M059J (cell line): ENCODE measurements around the gene MED10. TPM values are rescaled to one million over a fixed set of nuclear protein-coding genes. Genes with fewer than 3 reads are reported as not detected.
A peak's percentile ranks its signal among the peaks of the same experiment; 100 is the strongest.

Experiments used
- DNase-seq: peaks from one replicate; pipeline ENCODE4 v3.0.0-alpha.2; 2012; ENCODE audit warnings: low read depth
- total RNA-seq: library from RNA; depleted of rRNA; stranded (reverse); fragments of >200 nt; shearing (Covaris generic); gene quantifications from 2 replicates; pipeline ENCODE4 v1.2.3, GENCODE V29; 2014; rRNA removed

Gene MED10
- total RNA-seq, 1 experiment from 2014 or later, result 12.8 TPM

GRCh38 chr5:6350277-6351090 is 27.9 kb downstream of the MED10 start:
- no peak for DNase-seq

DNA sequence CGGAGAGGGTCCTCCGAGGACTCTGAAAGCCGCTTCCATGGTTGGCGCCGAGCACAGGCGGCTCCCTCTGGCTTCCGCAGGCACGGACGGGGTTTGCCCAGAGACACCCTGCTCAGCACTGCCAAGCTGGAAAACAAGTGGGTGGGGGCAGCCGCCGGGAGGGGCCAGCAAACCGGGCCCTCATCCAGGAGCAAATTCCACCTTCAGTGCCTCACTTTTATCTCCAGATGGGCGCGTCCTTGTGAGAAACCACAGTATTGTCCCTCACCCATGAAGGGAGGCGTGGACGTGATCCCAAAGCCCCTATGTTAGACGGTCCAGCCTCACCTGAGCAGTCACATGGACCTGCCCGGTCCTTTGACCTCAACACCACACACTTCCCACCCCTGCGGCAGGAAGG is 29.0 kb downstream of the MED10 start:
- DNase-seq, result no peak

GRCh38 chr5:6348476-6349000 is 29.8 kb downstream of the MED10 start:
- no peak for DNase-seq

DNA sequence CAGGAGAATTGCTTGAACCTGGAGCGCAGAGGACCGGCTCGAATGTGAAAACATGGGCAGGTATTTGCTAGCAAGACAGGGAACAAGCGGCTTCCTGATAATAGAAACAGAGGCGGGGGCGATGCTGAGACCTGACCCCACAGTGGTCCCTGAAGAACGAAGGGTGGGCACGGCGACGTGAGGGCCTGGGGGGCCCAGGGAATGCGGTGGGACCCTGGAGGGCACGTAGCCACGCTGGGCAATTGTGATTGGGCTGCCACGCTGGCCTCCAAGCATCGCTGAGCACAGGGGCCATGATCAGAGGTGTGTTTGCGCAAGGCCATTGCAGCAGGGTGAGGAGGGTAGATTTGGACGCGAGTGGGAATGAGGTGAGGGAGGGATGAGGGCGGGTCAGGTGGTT is 30.7 kb downstream of the MED10 start:
- no peak for DNase-seq

GRCh38 chr5:6347165-6347564 is 31.2 kb downstream of the MED10 start:
- DNase-seq, result no peak

DNA sequence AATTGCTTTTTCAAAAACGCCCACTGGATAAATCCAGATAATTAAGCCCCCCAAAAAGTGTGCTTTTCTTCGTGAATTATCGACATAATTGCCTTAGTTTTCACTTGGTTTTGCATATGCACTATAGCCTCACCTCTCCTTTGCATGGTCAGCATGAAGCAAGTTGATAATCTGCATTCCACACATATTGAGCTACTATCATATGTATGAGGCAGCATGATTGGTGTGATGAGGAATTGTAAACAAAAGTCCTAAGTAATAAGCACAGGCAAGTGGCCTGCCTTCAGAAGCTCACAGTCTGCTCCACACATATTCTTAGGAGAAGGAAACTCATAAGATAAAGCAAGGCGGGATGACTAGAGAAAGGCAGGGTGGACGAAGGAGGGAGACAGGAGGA is 33.8 kb downstream of the MED10 start:
- no peak for DNase-seq

- no peak for DNase-seq
Measured at GRCh38 chr5:6343951-6344592, 34.3 kb downstream of the MED10 start.

- no peak for DNase-seq
Measured at GRCh38 chr5:6342689-6343315, 35.5 kb downstream of the MED10 start.

GRCh38 chr5:6340100-6340499 is 38.2 kb downstream of the MED10 start:
- no peak for DNase-seq

DNA sequence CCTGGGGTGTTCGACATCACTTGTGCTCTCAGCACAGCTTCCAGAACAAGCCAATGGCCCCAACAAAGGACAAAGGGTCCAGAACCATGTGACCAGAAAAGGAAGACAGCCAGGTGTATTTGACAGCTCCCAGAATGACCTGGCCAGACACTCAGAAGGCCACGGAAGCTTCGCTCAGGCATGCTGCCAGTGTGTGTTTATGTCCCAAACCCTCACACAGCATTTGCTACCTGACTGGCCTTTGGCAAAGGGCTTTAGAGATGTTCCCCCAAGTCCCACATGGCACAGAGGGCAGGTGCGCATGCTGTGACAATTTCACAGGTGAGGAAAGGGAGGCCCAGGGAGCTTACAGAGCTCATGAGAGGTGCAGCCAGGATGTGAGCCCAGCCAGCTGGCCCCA is 39.5 kb downstream of the MED10 start:
- no peak for DNase-seq

- no peak for DNase-seq
Measured at GRCh38 chr5:6338135-6338534, 40.2 kb downstream of the MED10 start.

DNA sequence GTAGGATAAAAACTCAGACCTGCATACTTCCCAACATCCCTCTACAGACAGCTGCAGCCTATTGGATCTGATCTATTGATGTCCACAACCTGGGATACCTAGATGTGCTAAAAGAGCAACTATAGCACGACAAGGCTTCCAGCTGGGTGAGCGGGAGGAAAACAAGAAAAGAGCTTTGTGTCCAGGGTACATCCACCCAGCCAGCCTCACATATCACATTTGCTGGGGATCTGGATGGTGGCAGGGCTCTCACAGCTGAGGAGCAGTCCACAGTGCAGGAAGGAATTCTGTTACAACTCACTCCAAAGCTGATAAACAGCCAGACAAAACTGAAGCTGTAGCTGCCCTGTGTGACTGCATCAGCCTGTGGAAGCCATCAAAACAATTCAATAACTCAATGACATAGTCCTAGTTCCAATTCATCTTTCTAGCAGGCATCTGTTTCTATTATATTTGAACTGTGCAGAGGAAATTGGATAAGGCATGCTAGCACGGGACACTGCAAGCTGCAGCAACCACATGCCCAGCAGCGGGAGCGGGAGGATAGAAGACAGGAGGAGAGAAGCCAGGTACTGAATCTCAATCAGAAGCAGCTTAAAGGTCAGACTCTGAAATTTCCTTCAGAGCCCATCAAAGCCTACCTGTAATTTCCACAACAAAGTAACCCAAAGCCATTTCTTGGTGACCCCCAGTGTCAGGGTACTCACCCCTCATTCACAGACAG is 45.0 kb downstream of the MED10 start:
- DNase-seq, result no peak

DNA sequence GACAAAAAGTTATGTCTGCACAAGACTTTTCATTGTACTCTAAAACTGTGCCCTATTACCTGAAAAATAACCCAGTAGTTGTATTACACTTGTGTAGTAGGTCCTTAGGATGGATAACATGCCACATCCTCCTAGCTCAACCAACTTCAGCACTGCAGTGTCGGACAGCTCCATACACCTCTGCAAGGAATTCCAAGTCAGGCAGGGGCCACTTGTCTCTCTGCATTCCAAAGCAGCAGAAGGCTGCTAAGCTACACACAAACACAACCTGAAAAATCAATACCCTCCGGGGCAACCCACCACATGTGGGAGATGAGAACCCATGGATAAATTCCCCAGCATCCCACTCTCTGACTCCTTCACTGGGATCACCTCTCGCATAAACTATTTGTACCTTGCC is 50.2 kb downstream of the MED10 start:
- peak; percentile 26 for DNase-seq

- no peak for DNase-seq
Measured at GRCh38 chr5:6326776-6327175, 51.6 kb downstream of the MED10 start.

DNA sequence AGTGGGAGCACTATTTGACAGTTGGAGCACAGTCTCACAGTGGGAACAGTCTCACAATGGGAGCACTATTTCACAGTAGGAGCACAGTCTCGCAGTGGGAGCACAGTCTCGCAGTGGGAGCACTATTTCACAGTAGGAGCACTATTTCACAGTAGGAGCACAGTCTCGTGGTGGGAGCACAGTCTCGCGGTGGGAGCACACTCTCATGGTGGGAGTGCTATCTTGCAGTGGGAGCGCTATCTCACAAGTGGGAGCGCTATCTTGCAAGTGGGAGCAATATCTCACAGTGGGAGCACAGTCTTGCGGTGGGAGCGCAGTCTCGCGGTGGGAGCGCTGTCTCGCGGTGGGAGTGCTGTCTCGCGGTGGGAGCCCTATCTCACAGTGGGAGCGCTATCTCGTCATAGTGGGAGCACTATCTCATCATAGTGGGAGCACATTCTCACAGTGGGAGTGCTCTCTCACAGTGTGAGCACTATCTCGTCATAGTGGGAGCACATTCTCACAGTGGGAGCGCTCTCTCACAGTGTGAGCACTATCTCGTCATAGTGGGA is 56.1 kb downstream of the MED10 start:
- DNase-seq, result no peak

Other genes starting within 250 kb of the MED10 start
- 0.02 and 0.44 TPM in 2 replicates for gene UBE2QL1, start 70.3 kb upstream of the MED10 start, total RNA-seq